ENCODE data around the gene GM2A. TPM values are rescaled to one million over a fixed set of nuclear protein-coding genes. Genes with fewer than 3 reads are reported as not detected.

Gene GM2A
- total RNA-seq, 2 donors from 2014 or later, result 6.0 to 13.4 TPM

- peaks cover 34% of the 10 kb centered on the region for H3K27me3 Mint-ChIP-seq
- no peaks in the 10 kb centered on the region for H3K9me3 ChIP-seq (ENCODE audit: control insufficient read depth, low read length, poor library complexity, severe bottlenecking)
- DNase-seq (peak in 1 of 3 donors; percentile 38), ATAC-seq (peak; percentile 49)
- peaks cover 4% of the 10 kb centered on the region for H3K4me1 Mint-ChIP-seq
- no peak overlapping the region for H3K27ac Mint-ChIP-seq
- no peak overlapping the region for H3K4me3 Mint-ChIP-seq
- H3K36me3 Mint-ChIP-seq (ENCODE audit: low read depth), result no peaks in the 10 kb centered on the region
These were observed 63.1 kb downstream of the GM2A start for GRCh38 chr5:151315998-151316597.

GRCh38 chr5:151317871-151318270 lies 64.9 kb downstream of the GM2A start:
- Mint-ChIP-seq H3K27ac (no peak overlapping the region), H3K27me3 (peaks cover 34% of the 10 kb centered on the region), H3K4me3 (no peak overlapping the region), H3K36me3 (ENCODE audit: low read depth) (no peaks in the 10 kb centered on the region), H3K4me1 (peaks cover 4% of the 10 kb centered on the region)
- no peak for DNase-seq
- no peaks in the 10 kb centered on the region for H3K9me3 ChIP-seq (ENCODE audit: control insufficient read depth, low read length, poor library complexity, severe bottlenecking)
- no peak for ATAC-seq

- no peaks in the 10 kb centered on the region for H3K9me3 ChIP-seq (ENCODE audit: control insufficient read depth, low read length, poor library complexity, severe bottlenecking)
- Mint-ChIP-seq H3K27me3 (peaks cover 28% of the 10 kb centered on the region), H3K4me3 (no peak overlapping the region), H3K27ac (no peak overlapping the region), H3K36me3 (ENCODE audit: low read depth) (no peaks in the 10 kb centered on the region), H3K4me1 (peaks cover 4% of the 10 kb centered on the region)
- DNase-seq, result no peak
- no peak for ATAC-seq
These were observed 66.1 kb downstream of the GM2A start for GRCh38 chr5:151318850-151319732.

Other genes with a start within 250 kb of the GM2A start
- under 1 TPM in 1 of 2 donors, not detected in 1; 0.22 TPM for gene GPX3, start 232.6 kb upstream of the GM2A start, total RNA-seq
- 100 to 1,000 TPM; 227 to 245 TPM for gene TNIP1, start 172.2 kb upstream of the GM2A start, total RNA-seq
- 100 to 1,000 TPM; 258 to 307 TPM for gene ANXA6, start 95.4 kb upstream of the GM2A start, total RNA-seq
- 10 to 100 TPM; 74.7 to 82.5 TPM for gene CCDC69, start 29.1 kb upstream of the GM2A start, total RNA-seq
- gene SLC36A3, start 50.6 kb downstream of the GM2A start, total RNA-seq, result not detected
- gene SLC36A2, start 94.4 kb downstream of the GM2A start, total RNA-seq, result not detected
- gene SLC36A1, start 194.4 kb downstream of the GM2A start, total RNA-seq, result 1 to 10 TPM; 5.9 to 6.0 TPM

Data from T-helper 17 cell (primary cell).